HT-29 (cell line): ENCODE data around the gene HSPA14. TPM values are rescaled to one million over a fixed set of nuclear protein-coding genes. Genes with fewer than 3 reads are reported as not detected.
A peak's percentile ranks its signal among the peaks of the same experiment; 100 is the strongest.
"Not testable (repeated sequence)": the region's sequence is repeated elsewhere in the genome, so short reads cannot be mapped to it uniquely, and the experiment has no call there.

Source experiments
- DNase-seq: peaks from one replicate; pipeline ENCODE4 v3.0.0-alpha.2; 2015; ENCODE audit warnings: low spot score
- total RNA-seq: library from RNA; depleted of rRNA; stranded (reverse); fragments of >200 nt; shearing (Covaris generic); gene quantifications from 2 replicates; pipeline ENCODE4 v1.2.3, GENCODE V29; 2014; rRNA removed

Gene HSPA14
- 15.1 and 21.6 TPM in 2 replicates for total RNA-seq

- peak; percentile 99 for DNase-seq
These were observed at the start of gene HSPA14, which contains the start of the genes CDNF and MSANTD7 for GRCh38 chr10:14837757-14838581. TSS of gene HSPA14 (plus strand) at chr10:14838306. CDS start at chr10:14838403, 97 bp downstream. TSS of gene CDNF (minus strand) at chr10:14838037. CDS start at chr10:14837946, 91 bp downstream. TSS of gene MSANTD7 (plus strand) at chr10:14838306. CDS start at chr10:14842285, 3,979 bp downstream.

GRCh38 chr10:14798636-14799035, 39.5 kb upstream of the HSPA14 start:
- no peak for DNase-seq

GRCh38 chr10:14800397-14800796, 37.7 kb upstream of the HSPA14 start:
- DNase-seq: no peak

GRCh38 chr10:14801723-14802122, 36.4 kb upstream of the HSPA14 start:
- DNase-seq: no peak

GRCh38 chr10:14803827-14804226, 34.3 kb upstream of the HSPA14 start:
- no peak for DNase-seq

GRCh38 chr10:14806318-14806717, 31.8 kb upstream of the HSPA14 start:
- DNase-seq: no peak

- DNase-seq: no peak
These were observed 26.8 kb upstream of the HSPA14 start for GRCh38 chr10:14810969-14811953.

- DNase-seq: no peak
These were observed 25.8 kb upstream of the HSPA14 start for GRCh38 chr10:14812271-14812670.

- no peak for DNase-seq
These were observed 22.4 kb upstream of the HSPA14 start for GRCh38 chr10:14815681-14816080.

GRCh38 chr10:14816717-14817116, 21.4 kb upstream of the HSPA14 start:
- DNase-seq: not testable (repeated sequence)

GRCh38 chr10:14820010-14820774, 17.9 kb upstream of the HSPA14 start:
- no peak for DNase-seq

- DNase-seq: no peak
These were observed 17.3 kb upstream of the HSPA14 start for GRCh38 chr10:14820775-14821154.

GRCh38 chr10:14821635-14822375, 16.3 kb upstream of the HSPA14 start:
- DNase-seq: no peak

GRCh38 chr10:14822879-14823755, 15.0 kb upstream of the HSPA14 start:
- DNase-seq: peak; percentile 81

- DNase-seq: no peak
These were observed 14.1 kb upstream of the HSPA14 start for GRCh38 chr10:14823966-14824365.

GRCh38 chr10:14826076-14826829, 11.9 kb upstream of the HSPA14 start:
- no peak for DNase-seq

- no peak for DNase-seq
These were observed 5.0 kb upstream of the HSPA14 start for GRCh38 chr10:14833106-14833505.

- DNase-seq: no peak
These were observed 1.9 kb upstream of the HSPA14 start for GRCh38 chr10:14836208-14836607.
